AG04449 (cell line): ENCODE results near the gene GRM1.

Experiments used
- CTCF ChIA-PET: fragments of 350-600 bp; formaldehyde crosslinking; extraction: SDS; loops from one replicate; lab custom pipeline; 2021; ENCODE audit warnings: antibody characterized with exemption; lab: Yijun Ruan, JAX
- POLR2A ChIA-PET: fragments of 400-600, 350-600 bp; formaldehyde crosslinking; extraction: SDS; loops from one replicate; lab custom pipeline; 2020; ENCODE audit warnings: antibody characterized with exemption, inconsistent platforms; lab: Yijun Ruan, JAX
- DNase-seq: peaks from one replicate; pipeline ENCODE4 v3.0.0-alpha.2; 2010; ENCODE audit warnings: low read depth, low spot score
- H3K4me3 ChIP-seq: 2 replicates; pipeline ENCODE4 v1.5.1; 2011; ENCODE audit warnings: low read depth, mild to moderate bottlenecking, control low read depth, low read length
- TF ChIP-seq, protein P1 (sequence below): IDR thresholded peaks from one replicate; pipeline ENCODE4 v1.5.1; 2011; ENCODE audit warnings: mild to moderate bottlenecking, moderate library complexity, low read length, control low read depth, inconsistent platforms; ENCODE audit not compliant: insufficient read depth; ENCODE audit errors: missing control alignments

GRM1 gene

DNA sequence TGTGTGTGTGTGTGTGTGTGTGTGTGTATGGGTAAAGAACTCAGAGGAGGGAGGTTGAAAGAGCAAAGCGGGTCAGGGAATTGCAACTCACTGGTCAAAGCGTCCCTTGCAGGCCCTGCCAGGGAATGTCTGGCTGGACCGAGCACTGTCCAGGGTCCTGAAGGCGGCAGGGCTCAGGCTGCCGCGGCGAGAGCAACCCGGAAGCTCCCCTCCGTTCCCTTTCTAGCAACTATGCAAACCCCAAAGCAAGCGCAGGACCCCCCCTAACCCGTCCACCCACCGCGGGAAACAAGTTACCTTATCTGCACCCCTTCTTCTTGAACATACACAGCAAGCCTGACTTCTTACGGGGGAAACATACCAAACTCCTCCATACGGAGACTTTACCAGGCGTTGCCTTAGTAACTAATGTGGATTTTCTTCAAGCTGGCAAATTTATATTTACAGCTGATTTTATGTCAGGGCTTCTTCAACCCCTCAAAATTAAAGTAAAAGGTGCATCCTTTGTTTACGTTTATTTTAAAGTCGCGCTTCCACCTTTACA lies 538 bp upstream of the GRM1 start:
- ChIA-PET CTCF (no interaction called here), POLR2A (no interaction called here)
- peak overlapping the region; percentile 8; the same call in 1 of the 2 replicates for H3K4me3 ChIP-seq
- no peak for DNase-seq
- TF ChIP-seq, protein P1, sequence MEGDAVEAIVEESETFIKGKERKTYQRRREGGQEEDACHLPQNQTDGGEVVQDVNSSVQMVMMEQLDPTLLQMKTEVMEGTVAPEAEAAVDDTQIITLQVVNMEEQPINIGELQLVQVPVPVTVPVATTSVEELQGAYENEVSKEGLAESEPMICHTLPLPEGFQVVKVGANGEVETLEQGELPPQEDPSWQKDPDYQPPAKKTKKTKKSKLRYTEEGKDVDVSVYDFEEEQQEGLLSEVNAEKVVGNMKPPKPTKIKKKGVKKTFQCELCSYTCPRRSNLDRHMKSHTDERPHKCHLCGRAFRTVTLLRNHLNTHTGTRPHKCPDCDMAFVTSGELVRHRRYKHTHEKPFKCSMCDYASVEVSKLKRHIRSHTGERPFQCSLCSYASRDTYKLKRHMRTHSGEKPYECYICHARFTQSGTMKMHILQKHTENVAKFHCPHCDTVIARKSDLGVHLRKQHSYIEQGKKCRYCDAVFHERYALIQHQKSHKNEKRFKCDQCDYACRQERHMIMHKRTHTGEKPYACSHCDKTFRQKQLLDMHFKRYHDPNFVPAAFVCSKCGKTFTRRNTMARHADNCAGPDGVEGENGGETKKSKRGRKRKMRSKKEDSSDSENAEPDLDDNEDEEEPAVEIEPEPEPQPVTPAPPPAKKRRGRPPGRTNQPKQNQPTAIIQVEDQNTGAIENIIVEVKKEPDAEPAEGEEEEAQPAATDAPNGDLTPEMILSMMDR, result no peak

DNA sequence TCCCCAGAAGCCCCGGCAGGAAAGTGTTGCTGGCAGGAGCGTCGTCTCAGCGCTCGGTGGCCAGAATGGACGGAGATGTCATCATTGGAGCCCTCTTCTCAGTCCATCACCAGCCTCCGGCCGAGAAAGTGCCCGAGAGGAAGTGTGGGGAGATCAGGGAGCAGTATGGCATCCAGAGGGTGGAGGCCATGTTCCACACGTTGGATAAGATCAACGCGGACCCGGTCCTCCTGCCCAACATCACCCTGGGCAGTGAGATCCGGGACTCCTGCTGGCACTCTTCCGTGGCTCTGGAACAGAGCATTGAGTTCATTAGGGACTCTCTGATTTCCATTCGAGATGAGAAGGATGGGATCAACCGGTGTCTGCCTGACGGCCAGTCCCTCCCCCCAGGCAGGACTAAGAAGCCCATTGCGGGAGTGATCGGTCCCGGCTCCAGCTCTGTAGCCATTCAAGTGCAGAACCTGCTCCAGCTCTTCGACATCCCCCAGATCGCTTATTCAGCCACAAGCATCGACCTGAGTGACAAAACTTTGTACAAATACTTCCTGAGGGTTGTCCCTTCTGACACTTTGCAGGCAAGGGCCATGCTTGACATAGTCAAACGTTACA lies 817 bp downstream of the GRM1 start:
- CTCF ChIA-PET, result no interaction called here
- TF ChIP-seq, protein P1, result no peak
- no peak overlapping the region for H3K4me3 ChIP-seq
- no peak for DNase-seq
- POLR2A ChIA-PET, result no interaction called here

DNA sequence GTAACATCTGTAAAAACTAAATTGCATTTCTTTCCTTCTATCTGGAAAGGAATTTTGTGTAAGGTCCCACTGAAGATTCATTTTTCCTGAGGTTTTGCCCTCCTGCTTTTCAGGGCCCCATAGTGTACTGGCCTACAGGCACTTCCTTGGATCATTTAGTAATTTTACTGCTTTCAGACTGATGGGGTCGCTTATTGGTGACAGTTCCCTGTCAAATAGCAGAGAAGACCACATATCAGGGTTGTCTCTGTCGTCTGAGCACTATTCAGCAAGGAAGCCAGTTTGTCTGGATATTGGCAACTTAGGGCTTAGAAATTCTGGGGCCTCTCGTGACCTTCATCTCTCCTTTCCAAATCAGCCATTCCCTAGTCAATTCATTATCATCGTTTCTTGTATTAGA lies 3.5 kb downstream of the GRM1 start:
- ChIA-PET POLR2A (no interaction called here), CTCF (no interaction called here)
- no peak overlapping the region for H3K4me3 ChIP-seq
- TF ChIP-seq, protein P1, result no peak
- DNase-seq, result no peak

DNA sequence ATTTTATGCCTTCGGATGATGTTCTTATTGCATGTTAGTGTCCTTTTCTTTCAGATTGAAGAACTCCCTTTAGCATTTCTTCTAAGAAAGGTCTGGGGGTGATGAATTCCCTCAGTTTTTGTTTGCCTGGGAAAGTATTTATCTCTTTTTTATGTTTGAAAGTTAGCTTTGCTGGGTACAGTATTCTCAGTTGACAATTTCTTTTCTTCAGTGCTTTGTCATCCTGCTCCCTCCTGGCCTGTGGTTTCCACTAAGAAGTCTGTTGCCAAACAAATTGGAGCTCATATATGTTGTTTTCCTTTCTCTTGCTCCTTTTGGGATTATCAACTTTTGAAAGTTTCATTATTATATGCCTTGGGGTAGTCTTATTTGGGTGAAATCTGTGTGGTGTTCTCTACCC lies 11.5 kb downstream of the GRM1 start:
- no peak for DNase-seq
- no peak overlapping the region for H3K4me3 ChIP-seq
- POLR2A ChIA-PET, result no interaction called here
- CTCF ChIA-PET, result interaction anchor here (1.8 kb wide), 1 partner anchor 9 kb away, joined by 3 read pairs; no protein-coding TSS in a partner anchor
- TF ChIP-seq, protein P1, result no peak

DNA sequence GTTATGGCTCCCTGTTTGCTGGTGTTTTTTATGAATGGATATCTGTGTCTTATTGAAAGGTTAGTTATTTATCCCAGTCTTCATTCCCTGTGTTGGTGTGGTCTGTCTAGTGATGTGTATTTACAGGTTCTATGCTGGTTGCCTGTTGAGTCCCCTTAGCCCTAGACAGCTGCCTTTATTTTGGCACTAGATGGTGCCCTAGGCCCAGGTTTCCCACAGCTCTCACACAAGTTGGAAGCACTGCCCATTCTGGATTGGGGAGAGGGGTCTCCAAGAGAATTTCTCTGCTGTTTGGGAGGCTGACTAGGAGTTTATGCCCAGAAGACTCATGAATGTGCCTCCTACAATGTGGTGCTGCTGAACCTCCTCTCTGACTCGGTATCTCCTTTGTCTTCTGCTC lies 12.4 kb downstream of the GRM1 start:
- DNase-seq, result no peak
- H3K4me3 ChIP-seq, result no peak overlapping the region
- TF ChIP-seq, protein P1, result peak; percentile 4
- POLR2A ChIA-PET, result no interaction called here
- CTCF ChIA-PET, result interaction anchor here (0.7 to 1.8 kb wide), 3 partner anchors 10 to 657 kb away, joined by 3 read pairs; no protein-coding TSS in a partner anchor

DNA sequence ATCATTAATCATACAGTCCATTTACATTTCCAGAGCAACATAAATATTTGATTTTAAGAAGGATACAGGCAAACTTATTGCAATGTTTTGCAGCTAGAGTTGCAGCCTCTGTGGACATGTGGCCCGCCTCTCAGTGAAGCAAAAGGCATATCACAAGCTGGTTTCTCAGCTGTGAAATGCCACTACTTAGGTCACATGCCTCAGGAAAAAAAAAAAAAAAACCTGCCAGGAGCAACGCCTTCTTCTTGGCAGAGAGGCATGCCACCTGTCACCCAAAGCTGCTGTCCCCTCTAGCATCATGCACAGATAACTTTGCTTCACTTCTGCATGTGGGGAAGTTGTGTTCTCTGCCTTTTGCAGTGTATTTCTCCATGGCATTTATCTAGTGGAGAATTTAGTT lies 18.5 kb downstream of the GRM1 start:
- DNase-seq, result no peak
- TF ChIP-seq, protein P1, result no peak
- ChIA-PET POLR2A (no interaction called here), CTCF (no interaction called here)
- no peak overlapping the region for H3K4me3 ChIP-seq
